ENCODE results near the gene ZNF414.

DNA sequence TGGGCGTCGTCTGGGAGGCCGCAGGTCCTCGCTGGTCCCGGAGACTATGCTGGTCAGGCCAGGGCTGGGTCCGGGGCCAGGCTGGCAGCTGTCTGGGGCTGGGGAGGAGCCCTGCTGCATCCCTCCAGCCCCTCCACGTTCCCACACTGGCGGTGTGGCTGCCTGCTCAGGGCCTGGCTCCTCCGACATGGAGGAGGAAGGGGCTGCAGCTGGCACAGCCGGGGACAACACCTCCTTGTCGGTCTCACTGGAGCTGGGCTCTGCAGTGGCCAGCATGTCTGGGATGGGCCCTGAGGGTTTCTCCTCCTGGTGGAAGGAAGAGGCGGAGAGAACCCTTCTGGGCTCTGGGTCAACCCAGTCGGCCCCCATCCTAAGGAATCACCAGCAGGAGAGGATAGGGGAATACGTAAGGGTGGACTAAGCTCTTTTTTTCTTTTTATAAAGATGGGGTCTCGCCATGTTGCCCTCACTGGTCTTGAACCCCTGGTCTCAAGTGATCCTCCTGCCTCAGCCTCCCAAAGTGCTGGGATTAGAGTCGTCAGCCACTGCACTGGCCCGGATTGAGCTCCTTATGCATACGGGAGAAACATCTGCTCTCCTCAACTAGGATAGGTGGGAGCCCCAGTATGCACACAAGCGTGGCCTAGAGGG lies 806 bp downstream of the ZNF414 start:
- TF ChIP-seq CTCF (IDR thresholded peaks at IDR 0.05): peak in 1 of 3 experiments; percentile 13
- no peak for TF ChIP-seq POLR2A (IDR thresholded peaks at IDR 0.05)
- no peak for TF ChIP-seq POLR2AphosphoS5 (IDR thresholded peaks at IDR 0.05; ENCODE audit: insufficient read depth in 1 of 2, low read depth in 1 of 2)
